ENCODE results near the gene RAB4A.
A peak's percentile ranks its signal among the peaks of the same experiment; 100 is the strongest.

- TF ChIP-seq CTCF (conservative IDR thresholded peaks at IDR 0.05; ENCODE audit: low read length) (peak; percentile 40), EZH2phosphoT487 (IDR thresholded peaks at IDR 0.05; ENCODE audit: borderline replicate concordance, low read depth, low read length) (no peak)
Observed at GRCh38 chr1:229342656-229343569, 72.0 kb downstream of the RAB4A start, which contains the start of gene CCSAP.

Data from OCI-LY7 (cell line).